T-helper 1 cell treated with Interleukin-12 subunit alpha and Interleukin-12 subunit beta and Interleukin-4 antibody, amounts not matched to agents 30 ng/mL and 1 ng/mL, for 36 hours (primary cell): ENCODE data around the gene PLD6. TPM values are rescaled to one million over a fixed set of nuclear protein-coding genes. Genes with fewer than 3 reads are reported as not detected.

ENCODE experiments used
- intact Hi-C: fragments of 100-400 bp; cut with micrococcal nuclease; formaldehyde crosslinking; loops from one replicate; pipeline ENCODE4 v1.15.1; 2024
- total RNA-seq: library from RNA; stranded (reverse); gene quantifications from 2 replicates; pipeline ENCODE4 v1.2.3, GENCODE V29; 2022

The PLD6 gene
- total RNA-seq, 1 donor from 2014 or later, result 9.2 TPM

DNA sequence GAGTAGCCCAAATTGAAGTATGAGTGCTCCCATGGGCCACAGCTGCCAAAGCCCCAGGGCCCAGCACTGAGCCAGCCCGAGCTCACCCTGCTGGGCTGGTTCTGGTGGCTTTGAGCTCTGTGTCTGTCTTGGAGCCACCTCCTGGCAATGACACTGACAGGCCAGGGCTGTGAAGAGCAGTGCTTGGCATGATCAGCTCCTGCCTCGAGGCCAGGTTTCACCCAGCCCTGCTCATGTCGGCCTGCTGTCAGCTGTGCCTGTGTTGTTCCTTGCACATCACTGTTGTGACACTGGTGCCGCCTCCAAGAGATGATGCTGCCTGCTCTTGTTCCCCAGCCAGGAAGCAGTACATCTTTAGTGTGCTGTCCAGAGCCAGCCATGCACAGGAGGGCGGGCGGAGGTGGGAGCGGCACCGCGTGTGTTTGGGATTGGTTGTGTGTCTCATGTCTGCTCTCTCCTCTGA lies 26.0 kb downstream of the PLD6 start:
- intact Hi-C loops, result loop anchor here (10.0 kb wide), 1 partner anchor 175 kb away; no protein-coding TSS in a partner anchor

DNA sequence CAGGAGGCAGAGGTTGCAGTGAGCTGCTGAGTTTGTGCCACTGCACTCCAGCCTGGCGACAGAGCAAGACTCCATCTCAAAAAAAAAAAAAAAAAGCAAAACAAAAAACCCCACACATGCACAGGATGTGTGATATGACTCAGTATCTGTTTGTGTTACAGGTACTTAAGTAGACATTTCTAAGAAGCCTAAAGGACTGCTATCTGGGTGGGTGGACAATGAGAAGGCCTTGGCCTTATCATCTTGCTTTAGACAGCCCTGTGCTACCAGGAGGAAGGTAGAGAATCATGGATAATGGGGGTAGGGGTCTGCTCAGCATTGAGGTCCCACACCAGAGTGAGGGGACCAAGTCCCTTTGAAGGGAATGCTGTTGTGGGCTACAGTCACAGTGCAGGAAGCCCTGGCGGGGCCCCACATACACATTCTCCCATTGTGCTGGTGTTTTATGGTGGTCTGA lies 26.7 kb downstream of the PLD6 start:
- intact Hi-C loops, result loop anchor here (1.0 to 10.0 kb wide), 8 partner anchors 27 to 295 kb away; partner anchors contain the start of genes COPS3, FLCN, MED9 and MPRIP

DNA sequence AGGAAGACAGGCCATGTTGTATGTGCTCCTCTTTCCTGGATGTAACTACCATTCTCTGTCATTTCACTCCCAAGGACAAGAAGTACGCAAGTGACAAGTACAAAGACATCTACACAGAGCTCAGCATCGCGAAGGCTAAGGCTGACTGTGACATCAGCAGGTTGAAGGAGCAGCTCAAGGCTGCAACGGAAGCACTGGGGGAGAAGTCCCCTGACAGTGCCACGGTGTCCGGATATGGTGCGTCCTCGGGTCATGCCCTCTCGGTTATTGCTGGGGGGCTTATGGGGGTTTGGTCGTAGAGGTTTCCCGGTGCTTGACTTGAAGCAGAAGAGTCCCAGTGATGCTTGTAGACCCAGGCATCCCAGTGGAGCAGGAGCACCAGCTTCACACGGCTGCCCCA lies 29.0 kb downstream of the PLD6 start:
- intact Hi-C loops, result loop anchor here (10.0 kb wide), 1 partner anchor 298 kb away; the partner anchor contains the start of gene MED9

DNA sequence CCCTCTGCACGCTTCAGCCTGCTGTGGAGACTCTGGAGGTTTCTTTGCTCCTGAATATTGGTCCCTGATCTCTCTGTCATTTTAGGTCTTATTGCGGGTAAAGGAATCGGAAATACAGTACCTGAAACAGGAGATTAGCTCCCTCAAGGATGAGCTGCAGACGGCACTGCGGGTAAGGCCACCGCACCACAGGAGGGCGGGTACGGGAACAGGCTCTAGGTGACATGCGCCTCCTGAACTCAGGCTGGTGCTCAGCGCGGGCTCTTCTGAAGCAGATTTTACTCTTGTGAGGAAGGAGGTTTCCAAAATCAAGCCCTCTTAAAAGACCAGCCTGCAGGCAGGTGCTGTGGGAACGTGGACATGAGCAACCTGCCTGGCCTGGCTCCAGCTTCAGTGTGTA lies 29.8 kb downstream of the PLD6 start:
- intact Hi-C loops, result loop anchor here (10.0 kb wide), 1 partner anchor 298 kb away; the partner anchor contains the start of gene MED9

DNA sequence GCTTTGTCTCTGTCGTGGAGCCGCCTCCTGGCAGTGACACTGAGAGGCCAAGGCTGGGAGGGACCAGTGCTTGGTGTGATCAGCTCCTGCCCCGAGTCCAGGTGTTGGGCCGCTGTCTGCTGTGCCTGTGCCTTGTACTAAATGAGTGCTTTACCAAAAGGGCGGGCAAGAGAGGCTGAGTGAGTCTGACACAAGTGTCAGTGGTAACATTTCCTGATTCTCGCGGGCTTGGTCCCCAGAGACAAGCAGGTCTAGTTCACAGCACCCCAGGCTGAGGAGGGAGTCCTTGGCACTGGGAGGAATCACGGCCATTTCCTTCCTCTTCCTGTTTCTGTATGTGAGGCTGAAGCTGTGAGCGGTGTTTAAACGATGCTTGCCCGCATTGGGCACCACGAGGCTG lies 30.2 kb downstream of the PLD6 start:
- intact Hi-C loops, result loop anchor here (10.0 kb wide), 1 partner anchor 299 kb away; the partner anchor contains the start of gene MED9

DNA sequence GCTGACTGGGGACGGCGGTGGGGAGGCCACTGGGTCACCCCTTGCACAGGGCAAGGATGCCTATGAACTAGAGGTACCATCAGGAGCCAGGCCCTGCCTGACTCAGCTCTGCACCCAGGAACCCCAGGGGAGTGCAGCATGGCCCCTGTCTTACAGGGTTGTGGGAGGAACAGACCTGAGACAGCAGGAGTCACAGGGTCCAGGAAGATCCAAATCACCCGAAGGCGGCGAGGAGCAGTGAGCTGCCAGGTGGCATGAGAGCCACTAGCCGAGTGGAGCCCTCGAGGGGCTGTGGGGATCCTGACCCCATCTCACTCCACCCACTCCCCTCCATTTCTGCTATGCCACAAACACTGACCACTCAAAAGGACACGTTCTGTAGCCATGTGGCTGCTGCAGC lies 30.8 kb downstream of the PLD6 start:
- intact Hi-C loops, result loop anchor here (10.0 kb wide), 1 partner anchor 299 kb away; the partner anchor contains the start of gene MED9

DNA sequence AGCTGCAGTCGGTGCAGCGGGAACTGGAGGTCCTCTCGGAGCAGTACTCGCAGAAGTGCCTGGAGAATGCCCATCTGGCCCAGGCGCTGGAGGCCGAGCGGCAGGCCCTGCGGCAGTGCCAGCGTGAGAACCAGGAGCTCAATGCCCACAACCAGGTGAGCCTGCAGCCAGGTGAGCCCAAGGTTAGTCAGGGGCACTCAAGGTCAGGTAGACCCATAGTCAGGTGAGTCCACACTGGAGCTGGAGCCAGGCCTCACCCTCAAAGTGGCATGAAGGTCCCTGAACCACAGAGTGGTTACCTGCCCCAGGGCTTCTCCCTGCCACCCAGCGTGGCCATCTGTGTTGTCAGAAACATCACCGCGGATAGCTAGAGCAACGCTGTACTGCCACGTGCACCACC lies 32.2 kb downstream of the PLD6 start:
- intact Hi-C loops, result loop anchor here (10.0 kb wide), 1 partner anchor 301 kb away; the partner anchor contains the start of gene MED9

DNA sequence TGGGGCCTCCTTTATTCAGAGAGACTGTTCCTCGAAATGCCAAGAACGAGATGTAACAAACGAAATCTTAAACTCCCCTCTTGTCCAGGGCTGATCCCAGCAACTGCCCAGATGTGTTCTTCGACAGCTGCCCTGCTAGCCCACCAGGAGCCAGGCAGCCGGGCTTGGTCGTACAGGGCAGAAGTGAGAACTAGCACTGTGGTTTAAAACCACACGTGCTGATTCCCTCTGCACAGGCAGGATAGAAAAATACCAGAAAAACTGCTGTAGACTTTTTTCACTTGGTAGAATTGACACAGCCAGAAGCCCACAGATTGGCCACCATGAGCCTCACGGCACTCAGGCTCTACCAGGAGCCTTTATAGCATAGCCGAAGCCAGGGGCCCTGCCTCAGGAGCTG lies 33.1 kb downstream of the PLD6 start:
- intact Hi-C loops, result loop anchor here (10.0 kb wide), 1 partner anchor 302 kb away; the partner anchor contains the start of gene MED9

DNA sequence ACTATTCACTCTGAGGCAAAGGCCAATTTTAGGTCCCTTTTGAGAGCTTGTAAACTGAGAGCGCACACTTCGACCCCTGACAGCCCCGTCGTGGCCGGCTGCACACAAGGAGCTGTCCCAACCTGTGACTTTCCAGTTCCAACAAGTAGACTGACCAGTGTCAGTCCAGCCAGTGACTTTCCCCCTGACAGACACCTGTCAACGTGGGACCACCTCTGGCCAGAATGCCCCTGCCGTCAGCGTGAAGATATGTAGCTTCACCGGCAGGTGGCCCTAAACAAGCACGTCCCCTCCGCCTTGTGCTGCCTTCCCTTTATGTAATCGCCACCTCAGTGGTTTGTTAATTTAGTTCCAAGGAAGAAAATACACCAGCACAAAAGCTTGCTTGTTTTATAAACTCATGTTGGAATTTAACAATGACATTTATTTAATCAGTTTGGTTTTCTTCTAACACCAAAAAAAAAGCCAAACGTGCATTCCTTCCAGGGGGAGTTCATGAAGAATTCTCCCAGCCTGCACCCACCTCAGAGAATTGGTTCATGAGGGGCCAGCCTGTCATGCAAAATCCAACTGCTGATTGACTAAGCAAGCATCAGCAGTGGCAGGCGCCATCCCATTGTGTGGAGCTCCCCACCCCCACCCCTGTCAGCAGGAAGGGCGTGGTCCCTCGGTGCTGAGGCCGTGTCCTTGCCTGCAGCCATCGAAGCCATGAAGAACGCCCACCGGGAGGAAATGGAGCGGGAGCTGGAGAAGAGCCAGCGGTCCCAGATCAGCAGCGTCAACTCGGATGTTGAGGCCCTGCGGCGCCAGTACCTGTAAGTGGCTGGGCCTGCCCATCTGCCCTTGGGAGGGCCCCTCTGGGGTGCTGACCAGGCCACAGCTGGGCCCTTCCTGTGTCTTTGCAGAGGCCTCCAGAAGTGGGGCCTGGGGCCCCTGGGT lies 33.9 kb downstream of the PLD6 start:
- intact Hi-C loops, result loop anchor here (10.0 kb wide), 1 partner anchor 303 kb away; the partner anchor contains the start of gene MED9

DNA sequence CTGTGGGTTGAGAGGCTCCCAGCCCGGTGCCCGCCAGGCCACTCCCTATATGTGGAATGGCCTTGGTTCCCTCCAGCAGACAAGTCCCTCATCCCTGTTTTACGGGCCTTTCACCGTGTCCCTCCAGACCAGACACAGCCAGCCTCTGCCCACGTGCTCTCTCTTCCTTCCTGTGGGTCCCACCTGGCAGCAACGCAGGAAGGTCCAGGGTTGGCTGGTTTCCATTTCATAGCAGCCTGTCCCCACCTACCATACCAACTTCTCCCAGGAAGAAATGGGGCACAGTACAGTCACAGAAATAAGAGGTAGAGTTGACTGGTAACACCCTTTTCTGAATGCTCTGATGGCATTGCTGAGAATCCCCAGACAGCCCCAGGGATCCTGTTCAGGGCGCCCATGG lies 34.9 kb downstream of the PLD6 start:
- intact Hi-C loops, result loop anchor here (10.0 kb wide), 1 partner anchor 304 kb away; the partner anchor contains the start of gene MED9

DNA sequence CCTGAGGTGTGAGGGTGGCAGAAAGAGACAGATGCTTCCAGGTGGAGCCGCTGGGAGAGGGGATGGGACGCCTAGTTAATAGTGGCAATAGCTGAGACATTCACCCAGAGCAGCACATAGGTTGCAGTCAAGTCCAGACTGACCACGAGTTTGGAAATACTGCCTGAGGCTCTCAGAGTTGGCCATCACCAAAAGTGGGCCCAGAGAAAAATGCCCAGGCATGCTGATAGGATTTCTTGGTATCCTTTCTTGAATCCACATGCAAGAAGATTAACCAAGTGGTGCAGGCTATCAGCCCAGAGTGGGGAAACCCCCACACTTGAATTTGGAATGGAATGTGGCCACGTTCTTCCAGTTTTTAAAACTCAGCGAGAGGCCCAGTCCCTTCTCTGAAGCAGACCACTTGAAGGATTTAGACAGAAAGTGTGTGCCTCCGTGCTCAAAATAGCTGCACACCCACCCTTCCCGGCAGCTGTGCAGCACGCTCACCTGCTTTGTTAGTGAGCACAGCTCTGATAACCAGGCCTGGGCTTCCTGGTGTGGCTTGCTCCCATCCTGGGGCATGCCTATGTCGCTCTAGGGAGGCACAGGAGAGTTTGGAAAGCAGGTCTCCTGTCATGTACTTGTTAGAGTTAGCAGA lies 35.7 kb downstream of the PLD6 start:
- intact Hi-C loops, result loop anchor here (10.0 kb wide), 1 partner anchor 304 kb away; the partner anchor contains the start of gene MED9

DNA sequence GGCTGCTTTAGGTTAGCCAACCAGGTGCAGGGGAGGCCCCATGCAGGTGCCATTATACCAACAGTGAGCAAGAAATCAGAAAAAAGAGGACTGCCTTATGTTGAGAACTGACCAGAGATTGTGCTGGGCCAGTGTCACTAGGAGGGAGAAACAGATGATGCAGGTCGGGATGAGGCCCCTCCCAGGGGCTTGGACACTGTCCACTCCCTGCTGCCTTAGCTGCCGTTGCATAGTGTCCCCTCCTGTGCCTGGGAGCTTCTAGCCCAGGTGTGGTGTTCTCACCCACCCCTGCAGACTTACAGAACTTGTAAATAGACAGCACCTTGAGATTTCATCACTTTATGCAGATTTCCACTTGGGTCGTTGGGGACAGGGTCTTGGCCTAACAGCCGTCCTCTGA lies 36.7 kb downstream of the PLD6 start:
- intact Hi-C loops, result no loop called here

DNA sequence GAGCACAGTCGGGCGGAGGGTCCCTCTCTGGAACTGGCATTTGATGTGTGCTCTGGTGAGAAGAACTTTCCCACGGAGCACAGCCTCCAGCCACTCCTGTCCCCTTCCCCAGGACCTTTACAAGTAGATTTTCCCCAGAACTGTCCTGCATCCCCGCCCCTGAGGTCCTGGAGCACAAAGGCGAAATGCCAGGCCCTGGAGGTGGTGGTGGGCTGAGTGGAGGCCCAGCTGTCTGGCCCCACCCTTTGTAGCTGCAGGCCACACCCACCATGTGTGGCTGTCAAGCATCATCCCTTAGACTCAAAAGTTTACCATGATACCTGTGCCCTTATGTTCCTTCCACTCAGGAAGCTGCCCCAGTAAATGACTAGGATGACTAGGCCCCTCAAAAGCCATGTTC lies 37.7 kb downstream of the PLD6 start:
- intact Hi-C loops, result no loop called here

DNA sequence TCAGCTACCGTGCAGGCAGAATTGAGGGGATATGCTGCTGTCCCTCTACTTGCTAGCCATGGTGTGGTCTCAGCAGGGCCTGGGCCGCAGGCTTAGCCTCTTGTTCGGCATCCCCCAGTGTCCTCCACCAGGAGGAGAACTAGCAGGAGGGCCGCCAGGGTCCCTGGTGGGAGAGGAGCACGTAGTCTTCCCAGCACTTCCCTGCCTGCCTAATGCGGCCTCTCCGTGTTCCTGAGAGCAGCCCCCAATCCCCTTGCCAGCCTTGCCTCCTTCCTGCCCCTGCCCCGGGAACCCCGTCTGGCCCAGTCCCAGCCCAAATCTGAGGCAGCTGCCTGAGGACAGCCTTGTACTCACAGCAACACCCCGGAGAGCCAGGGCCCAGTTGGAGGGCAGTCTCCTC lies 38.1 kb downstream of the PLD6 start:
- intact Hi-C loops, result no loop called here

DNA sequence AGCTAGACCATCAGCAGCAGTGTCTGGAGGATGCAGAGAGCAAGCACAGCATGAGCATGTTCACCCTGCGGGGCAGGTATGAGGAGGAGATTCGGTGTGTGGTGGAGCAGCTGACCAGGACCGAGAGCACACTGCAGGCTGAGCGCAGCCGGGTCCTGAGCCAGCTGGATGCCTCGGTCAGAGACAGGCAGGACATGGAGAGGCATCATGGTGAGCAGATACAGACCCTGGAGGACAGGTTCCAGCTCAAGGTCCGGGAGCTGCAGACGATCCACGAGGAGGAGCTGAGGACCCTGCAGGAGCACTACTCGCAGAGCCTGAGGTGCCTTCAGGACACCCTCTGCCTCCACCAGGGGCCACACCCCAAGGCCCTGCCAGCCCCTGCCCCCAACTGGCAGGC lies 38.8 kb downstream of the PLD6 start:
- intact Hi-C loops, result no loop called here

DNA sequence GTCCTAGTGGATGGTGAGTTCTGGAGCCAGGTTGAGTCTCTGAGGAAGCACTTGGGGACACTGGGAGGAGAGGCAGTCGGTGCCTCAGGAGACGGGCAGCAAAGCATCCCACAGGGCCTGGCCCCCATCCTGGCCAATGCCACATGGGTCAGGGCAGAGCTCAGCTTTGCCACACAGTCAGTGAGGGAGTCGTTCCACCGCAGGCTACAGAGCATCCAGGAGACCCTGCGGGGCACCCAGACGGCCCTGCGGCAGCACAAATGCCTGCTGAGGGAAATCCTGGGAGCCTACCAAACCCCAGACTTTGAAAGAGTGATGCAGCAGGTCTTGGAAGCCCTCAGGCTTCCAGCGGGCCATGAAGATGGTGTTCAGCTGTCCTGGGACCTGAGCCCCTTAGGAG lies 39.7 kb downstream of the PLD6 start:
- intact Hi-C loops, result no loop called here

DNA sequence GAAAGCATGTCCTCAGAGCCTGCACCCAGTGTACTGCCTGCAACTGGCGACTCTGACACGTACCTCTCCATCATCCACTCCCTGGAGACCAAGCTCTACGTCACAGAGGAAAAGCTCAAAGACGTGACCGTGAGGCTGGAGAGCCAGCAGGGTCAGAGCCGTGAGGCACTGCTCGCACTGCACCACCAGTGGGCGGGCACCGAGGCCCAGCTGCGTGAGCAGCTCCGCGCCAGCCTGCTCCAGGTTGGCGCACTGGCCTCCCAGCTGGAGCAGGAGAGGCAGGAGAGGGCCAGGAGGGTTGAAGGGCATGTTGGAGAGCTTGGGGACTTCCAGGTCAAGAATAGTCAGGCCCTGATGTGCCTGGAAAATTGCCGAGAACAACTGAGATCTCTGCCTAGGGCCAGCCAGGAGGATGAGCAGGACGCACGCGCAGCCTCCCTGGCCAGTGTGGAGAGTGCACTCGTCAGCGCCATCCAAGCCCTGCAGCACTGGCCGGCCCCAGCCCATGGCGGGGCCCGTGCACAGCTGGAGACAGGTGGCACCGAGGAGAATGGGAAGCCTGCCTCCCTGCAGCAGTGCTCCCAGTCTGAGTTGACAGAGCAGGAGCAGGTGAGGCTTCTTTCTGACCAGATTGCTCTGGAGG lies 40.3 kb downstream of the PLD6 start:
- intact Hi-C loops, result no loop called here

DNA sequence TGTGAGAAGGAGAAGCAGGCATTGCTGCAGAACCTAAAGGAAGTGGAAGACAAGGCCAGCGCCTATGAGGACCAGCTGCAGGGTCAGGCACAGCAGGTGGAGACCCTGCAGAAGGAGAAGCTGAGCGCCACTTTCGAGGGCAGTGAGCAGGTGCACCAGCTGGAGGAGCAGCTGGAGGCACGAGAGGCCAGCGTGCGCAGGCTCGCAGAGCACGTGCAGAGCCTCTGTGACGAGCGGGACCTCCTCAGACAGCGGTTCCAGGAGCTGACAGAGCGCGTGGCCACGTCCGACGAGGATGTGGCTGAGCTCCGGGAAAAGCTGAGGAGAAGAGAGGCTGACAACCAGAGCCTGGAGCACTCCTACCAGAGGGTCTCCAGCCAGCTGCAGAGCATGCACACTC lies 41.5 kb downstream of the PLD6 start:
- intact Hi-C loops, result no loop called here

DNA sequence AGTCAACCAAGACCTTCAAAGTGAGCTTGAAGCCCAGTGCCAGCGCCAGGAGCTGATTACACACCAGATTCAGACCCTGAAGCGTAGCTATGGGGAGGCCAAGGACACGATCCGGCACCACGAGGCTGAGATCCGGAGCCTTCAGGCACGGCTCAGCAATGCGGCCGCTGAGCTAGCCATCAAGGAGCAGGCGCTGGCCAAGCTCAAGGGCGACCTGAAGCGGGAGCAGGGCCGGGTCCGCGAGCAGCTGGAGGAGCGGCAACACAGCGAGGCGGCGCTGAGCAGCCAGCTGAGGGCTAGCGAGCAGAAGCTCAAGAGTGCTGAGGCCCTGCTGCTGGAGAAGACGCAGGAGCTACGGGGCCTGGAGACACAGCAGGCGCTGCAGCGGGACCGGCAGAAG lies 42.0 kb downstream of the PLD6 start:
- intact Hi-C loops, result no loop called here

DNA sequence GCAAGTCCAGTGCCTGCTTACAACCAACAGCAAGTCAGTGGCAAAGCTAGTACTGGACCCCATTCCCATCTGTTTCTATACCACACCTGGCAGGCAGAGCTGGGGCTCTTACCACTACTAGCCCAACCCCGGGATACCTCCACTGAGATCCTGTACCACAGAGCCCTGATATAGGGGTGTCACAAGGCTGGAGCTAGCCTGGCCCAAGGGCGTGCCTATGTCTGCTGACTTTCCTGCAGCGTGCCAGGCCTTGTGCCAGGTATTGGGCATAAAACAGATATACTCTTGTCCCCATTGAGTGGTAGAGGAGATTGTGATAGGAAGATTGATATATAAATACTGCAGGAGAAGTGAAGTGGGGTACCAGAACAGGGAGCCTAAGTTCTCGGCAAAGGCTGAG lies 44.4 kb downstream of the PLD6 start:
- intact Hi-C loops, result no loop called here

DNA sequence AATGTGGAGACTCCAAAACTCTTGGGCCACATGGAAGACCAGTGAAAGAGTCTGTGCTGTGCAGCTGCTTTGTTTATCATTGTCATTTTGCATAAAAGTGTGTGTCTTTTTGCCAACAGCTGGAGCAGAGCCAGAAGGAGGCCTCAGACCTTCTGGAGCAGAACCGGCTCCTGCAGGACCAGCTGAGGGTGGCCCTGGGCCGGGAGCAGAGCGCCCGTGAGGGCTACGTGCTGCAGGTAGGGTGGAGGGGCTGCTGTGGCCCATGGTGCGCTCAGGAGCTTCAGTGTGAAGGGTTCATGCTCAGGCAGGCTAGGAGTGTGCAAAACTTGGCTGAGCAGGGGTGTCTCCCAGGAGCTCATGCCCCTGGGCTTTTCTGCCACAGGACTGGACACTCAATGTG lies 45.0 kb downstream of the PLD6 start:
- intact Hi-C loops, result no loop called here
